NCI-H345 treated with DMSO at 0.1 percent for 48 hours (cell line): Measurements from ENCODE around the gene DMRTB1.
A peak's percentile ranks its signal among the peaks of the same experiment; 100 is the strongest.

Source experiments
- DNase-seq: peaks from one replicate; lab custom pipeline; 2025; ENCODE audit not compliant: unreplicated experiment; lab: John Stamatoyannopoulos, UW

The DMRTB1 gene

DNA sequence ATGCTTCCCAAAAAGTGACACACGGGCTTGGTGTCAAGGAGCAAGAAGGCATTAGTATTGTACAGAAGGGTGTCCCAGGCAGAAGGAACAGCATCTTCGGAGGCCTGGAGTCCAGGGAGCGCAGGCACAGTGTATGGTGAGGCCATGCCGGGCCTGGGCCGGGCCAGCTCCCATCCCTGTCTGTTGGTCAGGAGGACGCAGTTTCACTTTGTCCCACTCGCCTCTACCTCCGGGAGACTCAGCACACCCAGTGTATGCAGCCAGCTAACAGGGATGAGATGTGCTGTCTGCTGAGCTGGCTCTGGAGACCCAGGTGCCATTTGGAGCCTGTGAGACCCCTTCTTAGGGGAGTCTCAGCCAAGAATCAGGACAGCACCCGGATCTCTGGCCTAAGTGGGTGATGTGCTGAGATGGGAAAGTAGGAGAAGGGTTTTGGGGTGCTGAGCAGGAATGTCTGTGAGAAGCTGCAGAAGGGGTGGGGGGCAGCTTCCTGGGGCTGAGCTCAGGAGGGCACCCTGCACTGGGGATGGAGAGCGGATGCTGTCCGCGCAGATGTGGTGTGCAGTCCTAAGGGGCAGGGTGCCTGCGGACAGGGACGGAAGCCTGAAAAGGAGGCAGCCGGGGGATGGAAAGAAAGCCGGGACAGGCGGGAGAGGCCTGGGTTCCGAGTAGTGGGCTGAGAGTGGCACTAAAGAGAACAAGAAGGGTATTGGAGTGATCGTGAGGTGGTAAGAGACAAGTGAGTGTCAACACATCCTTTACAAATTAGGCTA lies 25.7 kb downstream of the DMRTB1 start:
- DNase-seq, result no peak

DNA sequence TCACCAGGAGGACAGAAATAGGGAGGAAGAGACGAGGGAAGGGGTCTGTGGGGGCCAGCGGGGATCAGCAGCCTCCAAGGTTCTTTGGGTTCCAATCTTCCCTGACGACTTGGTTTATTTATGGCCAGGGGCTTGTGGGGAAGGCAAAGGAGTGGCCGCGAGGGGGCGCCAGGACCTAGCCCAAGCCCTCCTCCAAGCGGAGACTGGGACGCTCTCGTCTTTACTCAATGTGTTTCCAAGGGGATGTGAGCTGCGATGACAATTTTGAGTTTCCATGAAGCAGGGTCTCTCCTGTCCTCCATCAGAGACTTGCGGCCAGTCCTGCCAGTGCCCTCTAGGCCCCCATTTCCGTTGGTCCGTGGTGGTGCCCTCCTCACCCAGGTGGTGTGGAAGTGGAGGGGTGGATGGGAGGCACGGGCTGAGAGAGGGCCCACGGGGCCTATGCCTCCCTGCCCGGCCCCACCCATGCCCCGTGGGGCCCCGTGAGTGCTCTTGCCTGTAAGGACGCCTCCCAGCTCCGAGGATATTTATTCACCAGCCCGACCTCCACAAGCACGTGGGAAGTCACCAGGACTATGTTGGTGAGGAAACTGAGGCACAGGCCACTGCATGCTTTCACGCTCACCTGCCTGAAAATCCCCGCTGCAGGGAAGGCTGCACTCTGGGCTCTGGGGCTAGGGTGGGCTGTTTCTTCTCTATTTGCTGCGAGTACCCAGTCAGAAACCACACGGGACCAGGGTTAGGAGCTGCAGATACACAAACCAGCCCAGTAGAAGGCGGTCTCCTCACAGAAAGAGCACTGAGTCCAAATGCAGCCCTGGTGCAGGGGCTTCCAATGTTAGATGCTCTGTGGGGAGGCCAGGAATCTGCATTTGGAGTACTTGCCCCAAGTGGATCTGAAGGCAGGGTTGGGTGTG lies 26.5 kb downstream of the DMRTB1 start:
- DNase-seq, result peak; percentile 62

DNA sequence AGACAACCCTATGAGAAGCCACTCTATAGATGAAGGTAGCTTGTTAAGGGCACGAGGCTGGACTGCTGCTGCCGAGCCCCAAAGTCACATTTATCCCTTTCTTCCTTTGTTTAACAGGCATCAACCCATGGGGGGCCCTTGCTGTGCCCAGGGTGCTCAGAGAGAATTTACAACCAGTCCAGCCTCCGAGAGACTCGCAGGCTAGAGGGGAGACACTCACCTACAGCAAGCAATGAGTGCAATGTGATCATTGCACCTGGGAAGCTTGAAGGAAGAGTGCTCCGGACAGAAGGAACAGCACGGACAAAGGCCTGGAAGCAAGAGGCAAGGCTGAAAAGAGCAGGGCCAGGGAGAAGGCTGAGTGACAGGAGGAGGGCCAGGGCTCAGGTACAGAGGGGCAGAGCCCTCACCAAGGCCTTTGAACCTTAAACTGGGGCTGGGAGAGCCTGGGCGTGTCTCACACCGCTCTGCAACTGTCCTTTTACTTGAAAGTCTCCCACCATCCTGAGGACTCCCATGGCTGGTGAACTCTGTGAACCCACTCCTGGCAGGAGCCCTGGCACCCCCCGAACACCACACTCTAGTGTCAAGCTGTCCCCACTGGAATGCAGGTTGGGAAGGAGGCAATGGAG lies 27.3 kb downstream of the DMRTB1 start:
- no peak for DNase-seq

DNA sequence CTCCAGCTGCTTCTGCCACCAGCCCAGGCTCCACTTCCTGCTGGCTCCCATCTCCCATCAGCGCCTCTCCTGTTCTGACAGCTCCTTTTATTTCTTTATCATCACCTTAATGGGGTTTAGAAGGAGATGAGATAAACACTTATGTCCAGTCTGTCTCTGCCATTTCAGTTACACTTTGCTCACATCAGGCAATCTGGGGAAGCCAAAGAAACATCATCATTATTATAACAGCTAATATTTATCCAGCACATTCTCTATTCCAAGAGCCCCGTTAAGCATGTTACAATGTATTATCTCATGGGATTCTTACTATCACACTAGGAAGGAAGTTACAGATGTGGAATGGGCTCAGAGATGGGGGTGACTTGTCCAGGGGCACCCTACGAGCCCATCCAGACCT lies 31.2 kb downstream of the DMRTB1 start:
- no peak for DNase-seq

DNA sequence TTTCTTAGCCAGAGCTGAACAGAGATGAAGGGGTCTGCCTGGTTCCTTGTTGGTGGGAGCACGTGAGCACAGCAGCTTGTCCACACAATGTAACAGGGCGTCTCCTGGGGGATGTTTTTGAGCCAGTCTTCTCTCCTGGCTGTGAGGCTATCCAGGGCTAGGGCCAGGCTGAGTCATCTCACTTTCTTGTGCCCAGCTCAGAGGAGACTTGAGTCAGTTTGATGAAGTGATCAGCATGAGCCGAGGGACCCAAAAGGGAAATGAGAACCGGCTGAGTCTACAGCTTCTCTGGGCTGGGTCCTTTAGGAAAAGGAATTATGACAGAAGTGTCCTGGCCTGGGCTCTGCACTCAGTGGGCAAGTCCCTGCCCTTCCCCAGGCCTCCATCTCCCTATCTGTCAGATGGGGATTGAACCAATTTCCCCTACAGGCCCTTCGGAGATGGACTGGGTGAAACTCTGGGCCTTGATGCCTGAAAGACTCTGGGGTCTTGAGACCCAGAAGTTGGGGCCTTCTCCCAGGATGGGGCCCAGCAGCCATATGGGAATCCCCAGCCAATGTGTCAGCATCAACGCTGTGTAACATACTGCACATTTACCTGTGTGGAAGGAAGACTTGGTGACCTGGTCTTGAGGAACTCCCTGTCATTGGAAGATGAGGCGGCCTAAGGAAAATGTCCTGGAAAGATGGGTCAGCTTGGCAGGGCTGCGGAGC lies 36.6 kb downstream of the DMRTB1 start:
- DNase-seq, result no peak

DNA sequence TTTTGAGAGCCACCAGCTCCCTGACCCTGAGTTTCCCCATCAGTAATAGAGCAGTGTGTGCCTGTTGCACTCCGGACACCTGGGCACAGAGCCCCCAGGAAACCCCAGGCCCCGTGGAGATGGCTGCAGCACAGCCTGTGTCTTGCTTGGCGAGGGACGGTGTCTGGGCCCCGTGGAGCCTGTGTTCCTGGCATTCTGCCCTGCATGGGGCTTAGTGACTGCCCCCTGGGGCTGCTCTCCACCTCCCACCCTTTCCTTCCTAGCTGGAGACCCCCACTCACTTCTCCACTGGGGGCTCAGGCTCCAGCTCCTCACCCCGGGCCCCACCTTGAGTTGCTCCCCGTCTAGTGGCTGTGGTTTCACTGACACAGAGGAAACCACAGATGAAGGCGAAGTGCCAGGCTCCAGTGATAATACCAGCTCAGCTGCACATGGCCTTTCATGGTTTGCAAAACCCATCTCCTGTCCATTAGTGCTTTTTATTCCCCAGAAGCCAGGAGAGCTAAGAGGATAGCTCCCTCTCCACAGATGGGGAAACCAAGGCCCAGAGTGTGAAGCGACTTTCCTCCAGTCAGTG lies 39.4 kb downstream of the DMRTB1 start:
- no peak for DNase-seq

DNA sequence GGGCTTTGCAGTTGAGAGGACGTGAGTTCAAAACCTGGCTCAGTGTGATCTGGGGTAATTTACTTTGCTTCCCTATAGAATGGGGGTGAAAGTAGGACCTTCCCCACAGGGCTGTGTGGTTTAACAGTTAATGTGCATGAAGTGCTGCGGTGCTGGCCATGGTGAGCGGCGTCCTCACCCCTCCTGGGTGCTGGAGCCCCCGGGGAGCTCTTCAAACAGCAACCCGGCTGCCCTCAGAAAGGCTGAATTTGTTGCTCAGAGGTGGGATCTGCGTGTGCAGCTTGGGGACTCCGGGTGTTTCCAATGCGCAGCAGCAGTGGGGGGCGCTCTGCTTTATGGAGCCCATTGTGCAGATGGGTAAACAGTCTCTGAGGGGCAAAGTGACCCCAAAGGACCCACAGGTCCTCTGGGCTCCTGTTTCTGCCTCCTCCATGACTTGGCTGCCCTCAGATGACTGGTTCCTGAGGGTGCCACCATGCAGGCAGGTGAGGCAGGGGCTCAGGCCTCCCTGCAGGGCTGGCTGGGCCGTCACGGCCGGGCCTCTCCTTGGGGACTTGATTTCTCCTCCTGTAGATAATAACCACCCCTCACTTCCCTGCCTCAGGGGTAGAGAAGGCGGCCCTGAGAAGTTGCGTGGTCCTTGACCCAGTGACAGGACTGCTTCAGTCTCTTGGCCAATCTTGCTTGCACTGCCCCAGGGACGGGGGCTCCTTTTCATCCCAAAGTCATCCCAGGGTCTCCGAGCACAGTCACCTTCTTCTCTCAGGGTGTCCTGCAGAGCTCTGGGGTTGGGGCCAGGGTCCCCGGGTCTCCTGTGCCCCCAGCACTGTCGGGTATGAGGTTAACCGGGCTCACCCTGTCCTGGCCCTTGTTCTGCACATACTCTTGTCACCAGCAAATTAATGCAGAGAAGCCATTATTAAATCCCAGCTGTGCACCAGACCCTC lies 40.3 kb downstream of the DMRTB1 start:
- DNase-seq, result no peak

DNA sequence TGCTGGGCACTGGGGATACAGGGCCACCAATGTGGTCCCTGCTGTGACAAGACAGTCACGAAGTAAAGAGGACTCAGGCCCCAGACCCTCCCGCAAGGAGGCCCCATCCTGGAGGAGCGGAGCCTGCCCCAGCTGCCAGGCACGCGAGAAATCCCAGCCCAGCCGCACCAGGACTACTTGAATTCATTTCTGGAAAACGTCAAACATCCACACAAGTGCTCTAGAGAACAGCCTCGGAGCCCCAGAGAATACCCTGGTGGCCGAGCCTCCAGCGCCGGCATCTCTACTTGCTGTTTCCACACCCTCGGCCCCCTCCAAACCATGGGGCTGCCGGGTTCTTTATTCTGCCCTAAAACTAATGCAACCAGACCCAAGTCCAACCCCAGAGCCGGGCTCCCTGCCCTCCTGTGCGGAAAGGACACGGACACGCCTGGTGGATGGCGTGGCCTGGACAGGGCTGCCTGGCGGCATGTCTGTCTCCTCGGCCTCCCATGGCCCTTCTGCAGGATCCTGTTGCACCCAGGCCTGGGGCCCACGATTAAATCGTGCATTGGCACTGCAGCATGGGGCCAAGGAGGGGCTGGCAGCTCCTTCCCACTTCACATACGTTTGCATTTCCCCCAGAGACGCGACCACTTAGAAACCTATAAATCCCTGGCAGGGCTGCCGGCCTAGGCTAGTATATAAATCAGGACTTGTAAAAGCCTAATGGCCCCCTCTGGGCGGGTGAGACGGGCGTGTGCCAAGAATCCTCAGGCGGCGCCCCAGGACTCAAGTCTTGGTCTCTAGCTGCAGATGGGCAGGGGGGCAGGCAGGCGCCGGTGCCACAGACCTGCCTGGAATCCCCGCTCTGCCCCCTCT lies 41.2 kb downstream of the DMRTB1 start:
- no peak for DNase-seq

DNA sequence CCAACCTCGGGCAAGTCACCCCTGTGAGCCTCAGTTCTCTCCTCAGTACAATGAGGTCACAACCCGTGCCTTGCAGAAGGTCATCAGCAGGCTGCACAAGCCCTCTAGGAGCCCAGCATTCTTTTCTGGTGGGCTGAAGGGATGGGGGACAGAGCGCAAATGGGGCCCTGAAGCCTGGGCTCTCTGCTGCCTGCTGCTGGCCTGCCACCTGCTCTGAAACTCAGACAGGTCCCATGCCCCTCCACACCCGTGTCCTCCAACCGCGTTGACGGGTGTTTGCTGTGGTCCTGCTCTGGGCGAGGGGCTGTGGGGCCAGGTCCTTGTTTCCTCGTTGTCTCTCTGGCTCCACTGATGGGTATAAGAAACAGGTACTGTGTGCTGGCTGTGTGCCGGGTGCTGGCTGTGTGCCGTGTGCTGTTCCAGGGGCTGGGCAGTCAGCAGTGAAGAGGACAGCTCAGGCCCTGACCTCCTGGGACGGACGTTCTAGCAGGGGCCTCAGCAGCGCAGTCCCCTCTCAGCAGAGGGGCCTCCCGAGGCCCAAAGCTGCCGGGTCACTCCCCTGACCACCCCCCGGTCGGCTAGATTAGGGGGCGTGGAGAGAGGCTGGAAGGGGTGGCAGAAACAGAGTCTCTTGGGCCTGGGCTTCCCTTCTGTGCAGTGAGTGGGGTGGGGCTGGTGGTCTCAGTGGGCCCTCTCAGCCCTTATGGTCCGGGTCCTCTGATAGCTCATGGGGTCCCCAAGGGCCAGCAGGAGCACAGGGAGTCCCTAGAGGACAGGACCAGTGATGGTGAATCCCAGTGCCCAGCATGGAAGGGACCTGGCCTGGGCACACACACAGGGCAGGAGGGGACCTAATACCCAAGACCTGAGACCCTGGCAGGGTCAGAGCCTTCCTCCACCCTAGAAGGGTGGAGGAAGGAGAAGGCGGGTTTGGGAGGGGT lies 42.1 kb downstream of the DMRTB1 start:
- no peak for DNase-seq

DNA sequence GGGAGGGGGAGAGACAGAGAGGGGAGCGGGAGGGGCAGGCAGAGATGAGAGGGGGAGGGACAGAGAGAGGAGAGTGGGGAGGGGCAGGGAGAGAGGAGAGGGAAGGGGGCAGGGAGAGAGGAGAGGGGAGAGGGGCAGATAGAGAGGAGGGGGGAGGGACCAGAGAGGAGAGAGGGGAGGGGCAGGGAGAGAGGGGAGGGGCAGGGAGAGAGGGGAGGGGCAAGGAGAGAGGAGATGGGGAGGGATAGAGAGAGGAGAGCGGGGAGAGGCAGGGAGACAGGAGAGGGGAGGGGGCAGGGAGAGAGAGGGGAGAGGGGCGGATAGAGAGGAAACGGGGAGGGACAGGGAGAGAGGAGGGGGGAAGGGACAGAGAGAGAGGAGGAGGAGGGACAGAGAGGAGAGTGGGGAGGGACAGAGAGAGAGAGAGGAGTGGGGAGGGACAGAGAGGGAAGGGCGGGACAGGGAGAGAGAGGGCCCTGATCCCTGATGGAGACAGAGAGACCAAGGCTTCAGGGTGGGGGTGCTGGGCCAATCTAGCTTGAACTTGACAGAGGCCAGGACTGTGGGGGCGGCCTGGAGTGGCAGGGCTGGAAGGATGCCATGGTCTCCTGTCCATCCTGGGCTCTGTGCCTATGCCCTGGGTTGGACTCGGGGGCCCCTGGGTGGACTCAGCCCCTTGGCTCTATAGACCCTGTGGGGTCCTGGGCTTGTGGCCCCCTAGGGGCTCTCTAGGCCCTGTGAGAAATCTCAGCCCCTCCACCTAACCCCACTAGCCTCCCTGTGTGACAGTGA lies 43.6 kb downstream of the DMRTB1 start:
- DNase-seq, result no peak

DNA sequence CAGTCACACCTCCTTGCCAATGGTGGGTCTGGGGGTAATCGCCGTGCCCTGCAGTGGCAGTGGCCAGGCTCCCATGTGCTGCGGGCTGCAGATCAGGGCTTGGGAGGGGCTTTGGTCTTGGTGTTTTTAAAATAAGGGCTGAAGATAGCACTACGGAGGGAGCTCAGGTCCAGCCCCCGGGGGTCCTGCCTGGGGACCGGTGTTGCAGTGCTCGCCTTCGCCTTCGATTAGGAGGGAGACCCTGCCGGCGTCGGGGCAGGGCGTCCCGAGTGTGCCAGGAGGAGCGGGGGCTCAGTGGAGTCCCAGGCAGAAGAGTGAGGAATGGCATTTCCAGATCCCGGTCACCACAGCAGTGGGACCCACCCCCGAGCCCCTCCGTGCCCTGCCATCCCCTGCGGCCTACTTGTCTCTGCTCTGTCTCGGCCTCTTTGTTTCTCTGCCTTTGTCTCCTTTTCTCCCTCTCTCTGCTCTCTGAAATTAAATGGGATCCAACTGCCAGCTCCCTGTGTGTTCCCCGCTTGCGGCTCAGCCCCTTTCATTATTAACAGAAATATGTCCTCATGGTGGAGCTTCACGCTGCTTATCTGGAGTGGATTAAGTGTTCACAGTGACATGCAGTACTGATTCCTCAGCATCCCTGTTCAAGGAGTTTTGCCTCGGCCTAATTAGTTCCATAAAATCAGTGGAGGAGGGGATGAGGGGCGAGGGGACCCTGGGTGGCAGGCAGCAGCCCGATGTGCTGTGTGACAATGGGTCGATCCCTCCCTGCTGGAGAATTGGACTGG lies 44.4 kb downstream of the DMRTB1 start:
- DNase-seq, result no peak

DNA sequence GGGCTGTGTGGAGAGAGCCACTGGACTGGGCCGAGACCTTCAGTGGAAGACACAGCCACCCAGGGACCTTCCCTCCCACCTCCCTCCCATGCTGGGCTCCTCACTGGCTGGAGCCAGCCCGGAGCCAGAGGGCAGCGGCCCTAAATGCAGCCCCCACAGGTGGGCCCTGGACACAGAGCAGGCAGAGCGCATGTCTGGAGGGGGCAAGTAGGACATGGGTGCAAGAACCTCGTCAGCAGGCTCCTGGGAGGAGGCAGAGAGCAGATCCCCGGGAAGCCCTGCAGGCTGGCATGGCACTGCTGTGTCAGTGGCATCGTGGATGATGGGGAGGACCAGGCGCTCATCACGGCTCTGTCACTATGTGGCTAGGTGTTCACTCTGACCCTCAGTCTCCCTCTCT lies 45.7 kb downstream of the DMRTB1 start:
- DNase-seq, result no peak

DNA sequence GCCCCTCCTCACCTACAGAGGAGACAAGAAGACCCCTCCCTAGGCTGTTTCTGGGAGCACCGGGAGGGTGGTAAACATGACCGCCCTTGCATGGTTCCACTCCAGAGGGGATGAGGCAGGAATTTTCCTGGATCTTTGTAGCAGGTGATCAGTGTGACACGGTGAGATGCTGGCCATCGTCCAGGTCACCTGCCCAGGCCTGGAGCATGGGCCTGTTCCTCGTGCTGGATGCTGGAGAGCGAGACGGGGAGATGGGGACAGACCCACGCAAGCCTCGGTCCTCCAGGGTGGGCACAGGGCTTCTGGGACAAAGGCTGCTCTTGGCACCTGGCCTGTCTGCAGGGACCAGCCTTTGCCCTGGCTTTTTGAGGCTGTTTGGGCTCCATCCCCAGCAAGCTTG lies 46.2 kb downstream of the DMRTB1 start:
- no peak for DNase-seq

DNA sequence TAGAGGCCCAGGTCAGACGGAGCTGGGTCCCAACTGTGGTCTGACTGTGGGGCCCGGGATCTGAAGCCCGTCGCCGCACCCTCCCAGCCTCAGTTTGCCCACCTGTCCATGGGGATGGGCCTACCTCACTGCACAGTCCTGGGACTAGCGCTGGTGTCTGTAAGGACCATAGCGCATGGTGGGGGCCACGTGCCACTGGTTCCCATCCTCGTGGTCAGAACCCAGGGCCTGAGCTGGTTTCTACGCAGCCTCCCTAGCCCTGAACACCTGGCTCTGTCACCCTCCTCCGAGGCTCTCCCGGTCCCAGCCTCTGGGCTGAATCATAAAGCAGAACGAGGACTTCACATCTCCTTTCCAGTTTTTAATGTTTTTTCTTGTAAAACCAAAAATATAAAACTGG lies 46.7 kb downstream of the DMRTB1 start:
- no peak for DNase-seq

DNA sequence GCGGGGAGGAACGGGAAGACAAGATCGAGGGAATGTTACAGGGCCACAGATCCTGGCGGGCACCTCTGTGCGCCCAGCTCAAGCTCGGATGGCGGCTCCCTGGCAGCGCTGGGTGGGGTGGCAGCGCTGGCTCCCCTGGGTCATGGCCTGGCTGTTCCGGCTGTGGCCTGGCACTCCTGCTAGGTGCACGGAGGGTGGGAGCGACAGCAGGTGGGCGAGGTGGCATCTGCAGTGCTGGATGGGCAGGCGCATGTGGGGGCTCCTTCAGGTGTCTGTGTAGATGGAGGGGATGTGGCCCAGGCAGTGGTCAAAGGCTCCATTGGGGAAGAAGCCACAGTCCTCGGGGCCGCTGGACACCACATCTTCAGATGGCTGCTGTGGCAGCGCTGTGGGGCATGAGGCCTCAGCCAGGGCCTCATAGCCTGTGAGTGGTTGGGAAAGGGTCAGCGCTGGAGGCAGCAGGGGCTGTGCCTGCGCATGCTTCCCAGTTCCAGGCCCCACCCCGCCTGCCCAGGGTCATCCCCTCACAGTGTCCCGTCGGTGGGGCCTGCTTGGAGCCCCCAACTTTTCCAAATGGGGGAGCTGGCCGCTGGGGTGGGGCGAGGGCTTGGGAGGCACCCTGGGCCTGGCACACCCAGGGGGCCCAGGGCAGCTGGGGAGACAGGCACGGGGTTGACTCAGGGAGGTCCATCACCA lies 47.3 kb downstream of the DMRTB1 start:
- no peak for DNase-seq
